ENCODE data around the gene CEP192.

DNA sequence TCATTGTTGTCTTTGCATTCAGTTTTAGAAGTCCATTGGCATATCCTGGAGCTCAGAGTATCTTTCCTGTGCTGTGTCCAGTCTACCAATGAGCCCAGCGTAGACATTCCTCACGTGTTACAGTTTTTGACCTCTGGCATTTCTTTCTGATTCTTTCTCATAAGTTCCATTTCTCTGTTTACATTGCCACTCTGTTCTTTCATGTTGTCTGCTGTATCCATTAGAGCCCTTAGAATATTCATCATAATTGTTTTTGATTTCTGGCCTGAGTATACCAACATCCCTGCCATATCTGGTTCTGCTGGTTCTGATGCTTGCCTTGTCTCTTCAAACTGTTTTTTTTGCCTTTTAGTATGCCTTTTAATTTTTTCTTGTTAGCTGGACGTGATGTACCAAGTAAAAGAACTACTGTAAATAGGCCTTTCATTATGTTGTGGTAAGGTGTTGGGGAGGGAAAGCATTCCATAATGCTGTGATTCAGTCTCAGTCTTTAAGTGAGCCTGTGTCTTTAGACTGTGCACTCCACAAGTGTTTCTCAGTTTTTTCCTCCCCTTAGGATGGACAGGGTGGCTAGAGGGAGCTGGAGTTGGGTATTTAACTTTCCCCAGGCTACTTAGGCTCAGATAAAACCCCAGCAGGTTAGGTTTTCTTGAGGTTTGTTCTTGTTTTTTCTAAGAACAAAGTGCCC lies 35.6 kb downstream of the CEP192 start:
- TF ChIP-seq, protein P1, sequence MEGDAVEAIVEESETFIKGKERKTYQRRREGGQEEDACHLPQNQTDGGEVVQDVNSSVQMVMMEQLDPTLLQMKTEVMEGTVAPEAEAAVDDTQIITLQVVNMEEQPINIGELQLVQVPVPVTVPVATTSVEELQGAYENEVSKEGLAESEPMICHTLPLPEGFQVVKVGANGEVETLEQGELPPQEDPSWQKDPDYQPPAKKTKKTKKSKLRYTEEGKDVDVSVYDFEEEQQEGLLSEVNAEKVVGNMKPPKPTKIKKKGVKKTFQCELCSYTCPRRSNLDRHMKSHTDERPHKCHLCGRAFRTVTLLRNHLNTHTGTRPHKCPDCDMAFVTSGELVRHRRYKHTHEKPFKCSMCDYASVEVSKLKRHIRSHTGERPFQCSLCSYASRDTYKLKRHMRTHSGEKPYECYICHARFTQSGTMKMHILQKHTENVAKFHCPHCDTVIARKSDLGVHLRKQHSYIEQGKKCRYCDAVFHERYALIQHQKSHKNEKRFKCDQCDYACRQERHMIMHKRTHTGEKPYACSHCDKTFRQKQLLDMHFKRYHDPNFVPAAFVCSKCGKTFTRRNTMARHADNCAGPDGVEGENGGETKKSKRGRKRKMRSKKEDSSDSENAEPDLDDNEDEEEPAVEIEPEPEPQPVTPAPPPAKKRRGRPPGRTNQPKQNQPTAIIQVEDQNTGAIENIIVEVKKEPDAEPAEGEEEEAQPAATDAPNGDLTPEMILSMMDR (IDR thresholded peaks at IDR 0.05; ENCODE audit: low read depth, low read length), result no peak
- TF ChIP-seq EZH2phosphoT487 (IDR thresholded peaks at IDR 0.05; ENCODE audit: low read depth), result no peak
